Panc1 (cell line): ENCODE data around the gene HIGD2A.

Experiments
- CTCF ChIP-seq: fragments of 450-650 bp; IDR thresholded peaks from 2 replicates; pipeline ENCODE4 v1.5.1; 2017; ENCODE audit warnings: mild to moderate bottlenecking
- POLR2AphosphoS5 ChIP-seq: IDR thresholded peaks from 2 replicates; pipeline ENCODE4 v1.6.1; 2012; ENCODE audit warnings: mild to moderate bottlenecking, low read depth, low read length, moderate library complexity
- REST ChIP-seq, 2 experiments: IDR thresholded peaks; 2 replicates each; pipeline ENCODE4 v1.6.1; 2011 to 2012; ENCODE audit warnings: low read depth in 2 of 2, control low read depth in 1 of 2, low read length in 1 of 2, mild to moderate bottlenecking in 1 of 2, moderate library complexity in 1 of 2; ENCODE audit not compliant: insufficient read depth in 1 of 2
- SIN3A ChIP-seq: IDR thresholded peaks from 2 replicates; pipeline ENCODE4 v1.6.1; 2012; ENCODE audit warnings: low read depth, mild to moderate bottlenecking, low read length, moderate library complexity, borderline replicate concordance; ENCODE audit not compliant: insufficient read depth
- TCF7L2 ChIP-seq: IDR thresholded peaks from 2 replicates; pipeline ENCODE4 v1.6.1; 2011; ENCODE audit warnings: mild to moderate bottlenecking, low read depth, low read length, inconsistent platforms

- TF ChIP-seq SIN3A (no peak), CTCF (no peak), POLR2AphosphoS5 (no peak), TCF7L2 (no peak), REST (IDR thresholded peaks at IDR 0.05; ENCODE audit: insufficient read depth in 1 of 2, low read depth in 2 of 2, low read length in 1 of 2) (no peak)
Measured at GRCh38 chr5:176400382-176401156, 12.0 kb downstream of the HIGD2A start.
